HG02970 (cell line): ENCODE measurements around the gene ABLIM1.

Experiments used
- ATAC-seq: cut with Tn5 transposase; IDR thresholded peaks from one replicate; pipeline ENCODE4 v1.9.1; 2021; ENCODE audit warnings: mild to moderate bottlenecking, moderate library complexity, moderate number of reproducible peaks; ENCODE audit not compliant: unreplicated experiment, low FRiP score

The ABLIM1 gene

GRCh38 chr10:114499630-114500190 is 158.4 kb downstream of the ABLIM1 start:
- no peak for ATAC-seq

- peak; percentile 13 for ATAC-seq
Observed at GRCh38 chr10:114499116-114499515, 159.0 kb downstream of the ABLIM1 start.

GRCh38 chr10:114498413-114499111 is 159.5 kb downstream of the ABLIM1 start:
- ATAC-seq, result peak; percentile 58

DNA sequence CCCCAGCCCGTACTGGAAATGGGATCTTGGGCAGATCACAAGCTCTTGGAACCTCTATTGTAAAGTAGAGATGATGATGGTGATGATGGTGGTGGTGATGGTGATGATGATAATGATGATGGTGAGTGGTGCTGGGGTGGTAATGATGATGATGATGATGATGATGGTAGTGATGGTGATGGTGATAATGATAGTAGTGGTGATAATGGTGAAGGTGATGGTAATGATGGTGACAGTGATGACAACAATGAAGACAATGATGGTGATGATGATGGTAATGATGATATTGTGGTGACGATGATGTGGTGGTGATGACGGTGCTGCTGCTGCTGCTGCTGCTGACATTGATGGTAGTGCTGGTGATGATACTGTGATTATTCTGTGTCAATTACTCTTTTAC is 162.8 kb downstream of the ABLIM1 start:
- no peak for ATAC-seq

DNA sequence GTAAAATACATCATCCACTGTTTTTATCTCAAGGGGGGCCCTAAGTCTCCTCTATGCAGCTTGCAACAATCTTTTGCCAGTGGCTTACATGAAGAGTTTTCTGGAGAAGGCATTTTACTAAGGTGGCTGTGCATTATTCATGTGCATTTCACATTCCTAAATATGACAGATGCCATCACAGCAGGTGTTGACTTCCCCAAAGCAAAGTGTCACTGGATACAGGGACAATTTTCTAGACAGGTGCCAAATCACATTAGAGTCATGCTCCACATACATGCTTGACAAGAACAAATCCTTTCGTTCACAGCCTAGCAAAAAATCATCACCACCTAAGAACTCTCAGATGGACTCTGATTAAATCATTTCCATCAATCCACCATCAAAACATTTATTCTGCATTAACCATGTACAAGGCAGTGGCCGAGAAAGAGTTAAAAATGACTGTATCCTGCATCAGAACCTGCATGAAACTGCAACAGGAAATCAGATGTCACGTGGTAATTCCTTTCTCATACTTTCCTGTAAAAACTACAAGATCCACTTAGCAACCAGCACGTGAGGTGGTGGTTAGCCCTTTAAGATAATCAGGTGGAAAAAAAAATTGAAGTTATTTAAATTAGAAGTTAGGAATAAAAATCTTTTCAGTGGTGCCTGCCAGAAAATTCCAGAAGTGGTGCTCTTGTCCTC is 165.6 kb downstream of the ABLIM1 start:
- ATAC-seq, result no peak

GRCh38 chr10:114491933-114492332 is 166.1 kb downstream of the ABLIM1 start:
- no peak for ATAC-seq

DNA sequence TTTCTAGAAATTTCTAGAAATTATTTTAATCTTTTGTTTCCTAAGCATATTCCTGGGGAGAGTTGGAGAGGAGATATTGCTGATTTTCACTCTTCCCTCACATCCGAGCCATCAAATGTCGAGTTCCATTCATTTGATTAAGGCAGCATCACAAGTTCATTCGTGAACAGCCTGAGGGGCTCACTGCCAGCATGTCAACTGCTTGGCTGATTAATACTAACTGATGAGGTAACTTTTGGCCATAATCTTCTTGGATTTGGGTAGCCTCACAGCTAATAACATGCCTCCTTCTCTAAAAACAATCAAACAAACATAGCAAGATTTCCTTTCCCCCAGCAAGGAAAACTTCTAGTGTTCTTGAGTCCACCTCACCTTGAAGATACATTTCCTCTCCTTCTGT is 166.7 kb downstream of the ABLIM1 start:
- no peak for ATAC-seq

DNA sequence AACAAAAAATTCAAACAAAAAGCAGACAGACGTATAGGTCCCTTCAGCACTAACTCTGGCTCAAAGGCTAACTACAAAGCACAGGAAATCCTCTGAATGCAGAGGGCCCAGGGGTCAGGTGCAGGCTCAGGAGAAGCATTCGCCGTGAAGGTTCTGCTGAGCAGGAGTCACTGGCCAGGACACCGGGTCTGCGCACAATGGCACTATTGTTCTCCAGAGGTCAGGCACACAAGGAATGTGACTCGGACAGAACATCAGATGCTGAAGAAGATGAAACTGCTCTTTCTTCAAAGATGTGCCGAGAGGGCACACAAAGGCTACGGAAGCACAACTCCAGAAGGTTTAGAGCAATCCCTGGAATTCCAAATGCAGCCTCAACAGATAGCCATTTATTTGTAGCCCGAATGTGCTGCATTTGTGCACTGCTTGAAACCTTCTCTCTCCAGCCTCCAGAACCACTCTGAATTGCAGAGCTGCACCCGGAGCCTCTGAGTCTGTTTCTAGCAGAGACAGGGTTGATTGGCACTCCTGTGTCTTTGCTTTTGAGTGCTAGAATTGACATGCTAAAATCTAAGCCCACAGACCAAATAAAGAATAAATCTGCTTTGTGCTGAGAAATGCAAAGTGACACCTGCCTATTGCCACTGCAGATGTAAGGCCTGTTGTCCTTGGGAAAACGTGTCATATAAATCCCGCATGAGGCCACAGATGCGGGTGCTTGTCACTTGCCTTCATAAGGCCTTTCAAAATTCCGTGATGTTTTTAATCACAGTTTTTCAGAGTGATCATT is 168.4 kb downstream of the ABLIM1 start:
- ATAC-seq, result no peak

DNA sequence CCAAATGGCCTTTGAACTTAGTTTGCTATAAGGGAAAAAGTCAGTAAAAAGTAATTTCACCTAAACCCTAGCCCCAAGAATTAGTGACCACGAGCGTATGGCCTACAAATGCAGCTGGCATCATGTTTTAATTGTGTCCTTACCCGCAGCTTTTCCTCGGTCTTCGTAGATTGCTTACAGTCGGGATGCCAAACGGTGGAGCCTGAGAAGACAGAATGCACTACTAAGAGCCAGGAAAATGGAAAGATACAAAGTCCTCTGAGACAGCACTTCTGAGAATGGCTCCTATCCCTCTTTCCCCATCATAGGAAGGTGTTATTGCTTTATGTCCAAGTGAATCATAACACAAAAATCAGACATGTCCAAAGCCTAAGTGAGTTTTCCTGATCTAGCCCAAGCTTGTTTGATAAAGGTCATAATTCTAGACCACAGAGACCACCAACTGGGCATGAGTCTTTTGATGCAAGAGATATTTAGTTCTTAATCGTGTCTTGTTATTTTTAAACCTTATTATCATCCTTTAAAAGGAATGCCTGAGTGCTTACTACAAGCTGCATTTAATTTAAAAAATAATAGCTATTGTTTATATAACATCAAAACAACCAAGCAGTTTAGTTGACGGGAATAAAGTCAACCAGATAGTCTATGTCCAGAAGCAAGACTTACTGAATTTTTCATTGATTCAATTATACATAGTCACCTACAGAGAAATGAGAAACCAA is 170.1 kb downstream of the ABLIM1 start:
- no peak for ATAC-seq

DNA sequence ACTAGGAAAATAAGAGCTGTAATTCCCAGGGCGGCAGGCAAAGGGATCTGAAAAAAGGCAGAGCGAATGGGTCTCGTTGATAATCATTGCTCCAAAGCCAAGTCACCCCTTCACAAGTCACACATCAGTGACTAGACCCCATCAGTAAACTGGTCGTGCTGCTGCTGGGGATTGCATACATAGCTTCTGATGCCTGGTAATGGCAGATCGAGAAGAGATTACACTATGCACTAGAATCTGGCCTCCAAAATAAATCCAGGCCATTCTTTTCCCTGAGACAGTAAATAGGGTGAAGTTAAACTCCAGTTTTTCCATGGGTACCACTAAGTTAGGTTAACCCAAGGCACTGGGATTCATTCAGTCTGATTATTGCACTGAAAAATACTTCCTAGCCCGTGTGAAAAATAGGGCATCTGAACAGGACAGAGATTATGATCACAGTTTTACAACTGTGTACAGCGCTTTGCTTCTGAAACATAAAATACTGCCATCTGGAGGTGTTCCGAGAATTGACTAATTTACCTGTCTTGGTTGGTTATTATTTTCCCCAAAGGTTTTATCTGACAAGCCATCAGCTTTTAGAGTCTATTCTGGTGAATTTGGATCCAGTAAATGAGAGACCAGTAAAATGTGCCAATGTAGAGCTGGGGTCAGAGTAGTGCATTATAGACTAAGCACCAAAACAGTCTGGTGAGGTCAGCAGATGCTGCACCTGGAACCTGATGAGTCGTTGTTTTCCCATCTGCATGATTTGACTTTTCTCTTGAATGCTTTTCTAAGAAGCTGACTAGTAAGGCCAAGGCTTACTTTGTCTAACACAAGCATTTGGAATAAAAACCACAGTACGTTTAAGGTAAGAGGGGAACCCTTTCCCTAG is 170.9 kb downstream of the ABLIM1 start:
- no peak for ATAC-seq

GRCh38 chr10:114485696-114486400 is 172.2 kb downstream of the ABLIM1 start:
- ATAC-seq, result no peak

- ATAC-seq, result no peak
Observed at GRCh38 chr10:114483575-114483974, 174.5 kb downstream of the ABLIM1 start.

DNA sequence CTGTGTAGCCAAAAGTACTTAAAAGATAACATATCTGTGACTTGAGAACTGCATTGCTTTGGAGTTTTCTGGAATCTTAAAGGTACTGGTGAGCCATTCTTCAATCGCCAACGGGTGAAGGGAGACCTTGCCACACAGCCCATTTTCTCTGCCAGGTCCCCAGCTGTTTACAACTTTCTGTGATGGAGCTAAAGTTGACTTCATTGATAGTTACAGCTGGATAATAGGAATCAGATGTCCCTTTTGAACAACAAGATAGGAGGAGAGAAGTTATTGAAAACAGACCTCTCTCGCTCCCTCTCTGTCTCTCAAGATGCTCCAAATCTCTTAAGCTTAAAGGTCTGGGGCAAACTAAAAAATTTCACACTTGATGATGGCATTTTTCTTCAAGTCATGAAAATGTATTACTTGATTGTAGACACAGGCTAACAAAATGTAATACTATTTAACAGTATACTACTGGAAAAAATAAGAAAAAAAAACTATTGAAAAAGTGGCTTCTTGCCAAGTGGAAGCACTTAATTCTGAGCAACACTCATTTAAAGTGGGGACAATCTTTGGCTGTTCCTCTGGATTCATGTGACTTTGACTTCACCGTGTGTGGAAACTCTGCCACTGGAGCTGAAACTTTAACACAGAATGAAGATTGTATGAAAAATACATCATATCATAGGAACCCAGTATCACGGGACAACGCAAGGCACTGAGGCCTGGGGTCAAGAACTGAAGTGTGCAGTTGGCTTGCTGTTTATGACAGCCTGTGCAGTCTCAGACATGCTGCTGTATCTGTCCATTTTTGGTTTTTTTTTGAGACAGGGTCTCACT is 175.4 kb downstream of the ABLIM1 start:
- ATAC-seq, result no peak

- ATAC-seq, result no peak
Observed at GRCh38 chr10:114481055-114481454, 177.0 kb downstream of the ABLIM1 start.

DNA sequence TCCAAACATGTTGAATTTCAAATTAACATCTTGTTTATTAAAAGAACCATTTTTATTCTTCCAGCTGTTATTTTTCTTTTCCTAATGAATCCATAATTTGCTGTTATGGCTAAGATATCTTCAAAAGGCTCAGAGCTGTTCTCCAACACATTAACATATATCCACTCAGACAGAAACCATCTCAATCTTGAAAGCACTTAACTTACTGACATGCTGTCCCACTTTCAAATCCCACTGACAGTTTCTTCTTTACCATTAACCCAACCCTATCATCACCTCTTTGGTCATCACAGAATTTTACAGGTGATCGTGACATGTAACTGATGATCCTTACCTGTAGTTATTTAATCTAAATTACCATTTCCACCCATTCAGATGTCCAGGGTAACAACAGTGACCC is 178.2 kb downstream of the ABLIM1 start:
- ATAC-seq, result no peak

DNA sequence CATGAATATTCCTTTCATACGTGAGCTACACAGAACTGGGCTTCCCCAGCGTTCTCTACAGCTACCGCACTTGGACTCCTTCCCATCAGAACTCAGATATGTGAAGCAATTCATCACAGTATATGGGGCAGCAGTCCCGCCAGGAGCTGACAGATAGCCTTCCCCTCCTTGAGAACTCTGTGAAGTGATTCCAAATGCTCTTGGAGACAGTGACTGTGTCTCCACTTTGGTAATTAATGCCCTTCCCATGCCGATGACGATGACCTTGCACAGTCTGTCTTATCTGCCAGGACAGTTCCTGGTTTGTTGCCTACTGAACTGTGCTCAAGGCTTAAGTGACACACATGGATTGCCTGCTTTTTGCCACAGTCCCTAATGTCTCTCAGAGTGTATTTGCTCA is 178.8 kb downstream of the ABLIM1 start:
- no peak for ATAC-seq

DNA sequence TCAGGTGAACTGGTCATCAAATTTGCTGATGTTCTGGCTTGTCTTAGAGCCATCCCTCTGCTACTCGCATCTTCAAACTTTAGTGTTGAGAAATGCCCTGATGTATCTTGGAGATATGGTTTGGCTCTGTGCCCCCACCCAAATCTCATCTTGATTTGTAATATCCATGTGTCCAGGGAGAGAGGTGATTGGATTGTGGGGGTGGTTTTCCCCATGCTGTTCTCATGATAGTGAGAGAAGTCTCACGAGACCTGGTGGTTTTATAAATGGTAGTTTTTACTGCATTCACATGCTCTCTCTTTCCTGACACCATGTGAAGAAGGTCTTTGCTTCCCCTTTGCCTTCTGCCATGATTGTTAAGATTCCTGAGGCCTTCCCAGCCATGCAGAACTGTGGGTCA is 179.8 kb downstream of the ABLIM1 start:
- no peak for ATAC-seq

- no peak for ATAC-seq
Observed at GRCh38 chr10:114477285-114477684, 180.8 kb downstream of the ABLIM1 start.
